ENCODE data around the gene AP5Z1.

GRCh38 chr7:4775848-4776623 lies 613 bp downstream of the AP5Z1 start:
- TF ChIP-seq CTCF (IDR thresholded peaks at IDR 0.05) (no peak), EP300 (IDR thresholded peaks at IDR 0.05; ENCODE audit: low read depth) (no peak), POLR2A (IDR thresholded peaks at IDR 0.05) (no peak), POLR2AphosphoS5 (IDR thresholded peaks at IDR 0.05) (no peak)

Data from transverse colon (tissue), 4 donors.